ENCODE measurements around the gene NOTUM. TPM values are rescaled to one million over a fixed set of nuclear protein-coding genes. Genes with fewer than 3 reads are reported as not detected.
A peak's percentile ranks its signal among the peaks of the same experiment; 100 is the strongest.

The NOTUM gene
- total RNA-seq, 1 donor from 2014 or later, result 5.9 TPM

- peaks cover 28% of the 10 kb centered on the region for H3K4me1 Mint-ChIP-seq
- H3K27me3 Mint-ChIP-seq (ENCODE audit: low read depth), result no peaks in the 10 kb centered on the region
- no peak overlapping the region for H3K27ac Mint-ChIP-seq
- no peaks in the 10 kb centered on the region for H3K36me3 Mint-ChIP-seq
- H3K9me3 Mint-ChIP-seq, result no peaks in the 10 kb centered on the region
- DNase-seq (ENCODE audit: low spot score in 2 of 2, unreplicated experiment in 2 of 2), result no peak
- peak overlapping the region; percentile 63 for H3K4me3 Mint-ChIP-seq
- TF ChIP-seq CTCF (IDR thresholded peaks at IDR 0.05; ENCODE audit: unreplicated experiment), result no peak
These were observed 32.3 kb downstream of the NOTUM start for GRCh38 chr17:81928544-81929252.

- Mint-ChIP-seq H3K27me3 (ENCODE audit: low read depth) (no peaks in the 10 kb centered on the region), H3K9me3 (no peaks in the 10 kb centered on the region), H3K27ac (peak within 1 kb of the TSS; percentile 97), H3K36me3 (peaks cover under 1% of the 10 kb centered on the region), H3K4me1 (peaks cover 33% of the 10 kb centered on the region), H3K4me3 (peak within 1 kb of the TSS; percentile 78)
- peak; percentile 38 for TF ChIP-seq CTCF (IDR thresholded peaks at IDR 0.05; ENCODE audit: unreplicated experiment)
- peak; percentile 97 to 98 for DNase-seq (ENCODE audit: low spot score in 2 of 2, unreplicated experiment in 2 of 2)
These were observed 33.1 kb downstream of the NOTUM start, which contains the start of gene MAFG for GRCh38 chr17:81927653-81928543. Gene MAFG (minus strand): TSS chr17:81927735. CDS start chr17:81923185, 4,550 bp downstream.

- H3K4me1 Mint-ChIP-seq, result peaks cover 36% of the 10 kb centered on the region
- peak overlapping the region; percentile 56 for H3K4me3 Mint-ChIP-seq
These were observed 33.8 kb downstream of the NOTUM start for GRCh38 chr17:81927152-81927652.

GRCh38 chr17:81926451-81927151 is 34.4 kb downstream of the NOTUM start:
- peak overlapping the region; percentile 97 for H3K27ac Mint-ChIP-seq
- H3K9me3 Mint-ChIP-seq, result no peaks in the 10 kb centered on the region
- DNase-seq (ENCODE audit: low spot score in 2 of 2, unreplicated experiment in 2 of 2), result peak; percentile 50 to 76
- H3K36me3 Mint-ChIP-seq, result peaks cover 3% of the 10 kb centered on the region
- H3K27me3 Mint-ChIP-seq (ENCODE audit: low read depth), result no peaks in the 10 kb centered on the region
- no peak for TF ChIP-seq CTCF (IDR thresholded peaks at IDR 0.05; ENCODE audit: unreplicated experiment)
- peak overlapping the region; percentile 78 for H3K4me3 Mint-ChIP-seq
- H3K4me1 Mint-ChIP-seq, result peaks cover 36% of the 10 kb centered on the region

More at GRCh38 chr17:81927152-81927652, 33.8 kb downstream of the NOTUM start:
- H3K27me3 Mint-ChIP-seq (ENCODE audit: low read depth), result no peaks in the 10 kb centered on the region
- DNase-seq (ENCODE audit: low spot score in 2 of 2, unreplicated experiment in 2 of 2), result no peak
- TF ChIP-seq CTCF (IDR thresholded peaks at IDR 0.05; ENCODE audit: unreplicated experiment), result no peak
- peaks cover 3% of the 10 kb centered on the region for H3K36me3 Mint-ChIP-seq
- H3K27ac Mint-ChIP-seq, result no peak overlapping the region
- no peaks in the 10 kb centered on the region for H3K9me3 Mint-ChIP-seq

- H3K4me3 Mint-ChIP-seq, result peak overlapping the region; percentile 78
- no peak for DNase-seq (ENCODE audit: low spot score in 2 of 2, unreplicated experiment in 2 of 2)
- H3K4me1 Mint-ChIP-seq, result peaks cover 34% of the 10 kb centered on the region
- H3K9me3 Mint-ChIP-seq, result no peaks in the 10 kb centered on the region
- H3K27ac Mint-ChIP-seq, result peak overlapping the region; percentile 97
- H3K36me3 Mint-ChIP-seq, result peaks cover 6% of the 10 kb centered on the region
- H3K27me3 Mint-ChIP-seq (ENCODE audit: low read depth), result no peaks in the 10 kb centered on the region
- no peak for TF ChIP-seq CTCF (IDR thresholded peaks at IDR 0.05; ENCODE audit: unreplicated experiment)
These were observed 35.0 kb downstream of the NOTUM start for GRCh38 chr17:81925860-81926450.

Measured in mesothelial cell of epicardium (in vitro differentiated cells).